NCI-H2171 (cell line): ENCODE measurements around the gene FBXW7.

Experiments used
- DNase-seq: peaks from one replicate; lab custom pipeline; 2025; lab: John Stamatoyannopoulos, UW

Gene FBXW7

DNA sequence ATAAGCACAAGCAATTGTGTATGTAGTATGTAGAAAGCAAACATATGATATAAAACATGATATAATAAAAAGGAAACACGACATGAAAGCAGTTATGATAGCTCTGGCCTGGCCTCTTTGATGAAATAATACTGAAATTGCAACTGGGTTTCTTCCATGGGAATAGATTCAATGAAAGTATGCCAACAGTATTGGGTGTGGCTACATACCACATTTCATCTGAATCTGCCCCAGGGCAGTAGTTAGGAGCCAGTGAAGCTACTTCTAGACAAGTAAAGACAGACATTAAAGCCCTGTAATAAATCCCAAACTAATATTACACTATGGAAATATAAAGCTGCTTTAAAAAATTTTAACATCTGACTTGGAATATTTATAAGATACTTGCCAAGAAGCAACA, 207.3 kb downstream of the FBXW7 start:
- no peak for DNase-seq

DNA sequence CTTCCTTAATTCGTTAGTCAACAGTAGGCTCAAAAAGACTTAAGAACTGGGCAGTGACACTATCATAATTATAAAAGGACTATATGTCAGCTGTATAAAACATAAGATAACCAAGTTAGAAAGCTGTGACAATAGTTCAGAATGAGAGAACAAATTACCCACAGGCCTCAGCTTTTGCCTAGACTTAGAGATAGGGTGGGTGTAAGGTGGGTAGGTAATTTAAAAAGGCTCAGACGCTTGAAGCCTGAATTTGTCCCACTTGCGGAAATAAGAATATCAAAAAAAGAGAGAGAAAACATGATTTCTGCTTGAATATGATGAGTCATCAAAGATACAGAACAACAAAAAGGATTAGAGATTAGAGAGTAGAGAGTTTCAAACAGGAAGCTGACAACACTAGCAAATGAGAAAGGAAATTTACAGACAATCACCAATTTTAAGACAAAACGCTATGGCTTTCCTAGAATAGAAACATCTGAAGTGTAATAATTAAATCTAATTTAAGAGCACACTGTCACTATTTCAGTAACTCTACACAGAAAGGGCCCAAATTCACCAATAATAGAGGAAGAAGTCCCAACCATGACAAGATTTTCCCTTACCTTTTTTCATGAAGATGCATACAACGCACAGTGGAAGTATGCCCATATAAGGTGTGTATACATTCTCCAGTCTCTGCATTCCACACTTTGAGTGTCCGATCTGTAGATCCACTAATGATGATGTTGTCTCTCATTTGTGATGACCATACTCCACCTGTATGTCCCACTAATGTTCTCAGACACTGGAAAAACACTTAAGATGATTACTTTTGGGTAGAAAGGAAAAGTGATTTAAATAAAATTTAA, 208.1 kb downstream of the FBXW7 start:
- no peak for DNase-seq

DNA sequence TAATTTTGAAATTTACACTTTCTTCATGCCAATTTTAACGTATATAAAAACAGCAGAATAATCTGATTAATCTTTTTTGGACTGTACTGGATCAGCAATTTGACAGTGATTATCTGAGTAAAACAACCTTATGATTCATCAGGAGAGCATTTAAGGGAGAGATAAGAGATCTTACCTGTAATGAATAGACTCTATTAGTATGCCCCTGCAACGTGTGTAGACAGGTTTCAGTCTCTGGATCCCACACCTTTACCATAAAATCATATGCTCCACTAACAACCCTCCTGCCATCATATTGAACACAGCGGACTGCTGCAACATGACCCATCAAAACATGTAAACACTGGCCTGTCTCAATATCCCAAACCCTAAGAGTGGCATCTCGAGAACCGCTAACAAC, 210.1 kb downstream of the FBXW7 start:
- peak; percentile 1 for DNase-seq

DNA sequence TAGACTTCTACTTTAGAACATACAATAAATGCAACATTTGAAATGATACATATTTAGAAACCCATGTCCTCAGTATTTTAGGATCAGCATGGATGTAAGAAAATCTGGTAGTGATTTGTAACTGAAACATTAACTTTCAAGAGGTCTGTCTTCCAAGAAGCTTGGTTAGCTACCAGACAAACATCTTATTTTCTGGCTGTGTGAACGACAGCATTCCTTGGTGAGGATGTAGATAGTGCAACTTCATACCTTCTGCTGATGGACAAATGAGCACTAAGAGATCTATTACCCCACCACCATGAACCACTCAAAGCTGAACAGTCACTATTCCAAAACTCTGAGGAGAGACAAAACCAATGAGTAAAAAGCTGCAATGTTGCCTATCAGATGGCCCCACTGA, 212.7 kb downstream of the FBXW7 start:
- no peak for DNase-seq

DNA sequence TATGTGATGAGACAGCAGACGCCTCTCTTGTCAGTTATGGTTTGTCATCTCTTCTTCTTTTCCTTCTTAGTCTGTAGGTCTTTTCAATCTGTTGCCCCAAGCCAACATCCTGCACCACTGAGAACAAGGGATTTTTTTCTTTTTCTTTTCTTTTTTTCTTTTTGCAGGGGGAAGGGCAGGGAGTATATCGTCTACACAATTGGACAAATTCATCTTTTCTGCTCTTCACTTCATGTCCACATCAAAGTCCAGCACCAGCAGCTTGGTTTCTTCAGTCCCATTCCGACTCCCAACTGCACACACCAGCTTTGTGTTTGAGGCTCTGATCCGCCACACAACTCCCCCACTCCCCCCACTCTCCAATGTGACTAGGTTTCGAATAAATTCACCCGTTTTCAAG, 213.2 kb downstream of the FBXW7 start:
- no peak for DNase-seq

DNA sequence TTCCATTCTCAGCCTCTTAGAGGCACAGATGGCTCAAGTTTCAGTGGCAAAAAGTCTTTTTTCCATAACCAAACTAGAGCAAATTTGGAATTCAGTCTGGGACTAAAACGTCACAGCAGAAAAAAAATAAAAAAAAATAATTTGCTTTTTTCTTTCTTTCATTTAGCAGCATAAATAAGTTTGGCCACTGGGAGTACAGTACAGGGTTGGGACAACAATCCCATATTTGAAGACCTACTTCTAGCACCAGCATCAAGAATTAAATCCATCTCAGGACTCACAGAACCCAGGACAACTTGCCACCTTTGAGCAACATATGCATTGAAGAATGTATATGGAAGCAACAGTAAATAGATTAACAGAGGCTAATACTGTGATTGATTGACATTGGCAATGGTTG, 214.0 kb downstream of the FBXW7 start:
- DNase-seq = no peak

DNA sequence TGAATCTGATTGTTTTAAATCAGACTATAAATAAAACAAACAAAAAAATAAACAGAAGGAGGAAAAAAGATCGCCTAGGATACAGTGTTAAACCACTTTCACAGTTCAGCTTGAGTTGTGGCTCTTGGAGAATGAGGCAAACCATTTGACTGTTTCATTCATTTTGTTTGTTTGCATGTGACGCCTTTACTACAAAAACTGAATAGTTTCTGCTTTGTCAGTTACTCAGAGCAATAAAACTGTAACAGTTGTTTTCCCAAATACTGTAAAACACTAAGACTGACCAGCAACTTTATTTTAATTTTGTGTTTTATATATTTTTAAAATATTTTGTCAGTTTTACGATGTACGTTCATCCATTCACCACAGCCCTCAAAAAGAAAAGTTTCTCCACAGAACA, 214.5 kb downstream of the FBXW7 start:
- DNase-seq = no peak

DNA sequence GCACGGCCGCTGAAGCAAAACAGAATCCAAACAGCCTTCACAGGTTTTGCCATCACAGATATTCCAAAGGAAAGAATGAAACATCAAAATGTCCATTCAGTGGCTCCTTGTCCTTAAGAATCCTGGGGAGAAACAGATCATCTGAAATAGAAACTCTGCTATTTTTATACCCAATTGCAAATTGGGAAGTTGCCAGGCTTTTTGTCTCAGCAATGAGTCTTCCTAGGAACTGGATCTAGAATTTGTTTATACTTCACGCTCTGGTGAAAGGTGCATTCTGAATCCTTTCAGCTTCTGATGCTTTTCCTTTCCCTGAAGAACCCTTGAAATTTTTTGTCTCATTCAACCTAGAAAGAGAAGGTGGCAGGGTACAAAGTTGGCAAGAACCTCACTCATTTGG, 218.9 kb downstream of the FBXW7 start:
- DNase-seq = no peak

DNA sequence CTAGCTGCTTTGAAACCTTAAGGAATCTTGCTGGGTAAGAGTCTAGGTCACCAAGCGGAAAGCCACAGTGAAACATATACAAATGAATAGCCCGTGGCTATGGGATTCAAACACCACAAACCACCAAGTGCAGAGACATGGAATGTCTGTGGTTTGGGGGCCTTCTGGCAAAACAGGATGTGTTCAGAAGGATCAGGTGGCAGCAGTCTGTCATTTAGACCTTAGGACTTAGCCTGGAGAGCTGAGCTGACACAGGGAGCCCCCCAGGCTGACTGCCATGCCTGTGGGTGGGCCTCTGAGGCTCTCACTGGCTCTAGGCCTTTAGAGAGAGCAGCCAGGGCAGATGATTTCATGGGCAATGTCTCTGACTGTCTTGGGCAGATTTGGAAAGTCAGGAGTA, 225.6 kb downstream of the FBXW7 start:
- DNase-seq = no peak

DNA sequence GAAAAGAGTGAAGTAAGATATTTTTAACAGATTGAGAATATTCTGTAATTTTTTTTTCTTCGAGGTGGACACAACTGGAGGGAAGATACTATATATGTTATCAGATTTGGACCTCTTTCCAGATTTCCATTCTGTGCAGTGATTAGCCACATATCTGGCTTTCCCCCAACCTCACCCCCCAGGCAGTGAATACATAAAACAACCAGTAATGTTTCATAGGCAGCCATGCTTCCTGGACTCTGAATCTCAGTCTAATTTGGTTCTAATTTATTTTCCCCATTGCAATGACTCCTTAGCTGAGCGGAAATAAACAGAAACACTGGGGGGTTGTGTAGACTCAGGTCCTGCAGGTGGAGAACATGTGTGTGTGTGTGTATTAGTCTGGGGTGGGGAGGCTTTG, 226.5 kb downstream of the FBXW7 start:
- DNase-seq = no peak

DNA sequence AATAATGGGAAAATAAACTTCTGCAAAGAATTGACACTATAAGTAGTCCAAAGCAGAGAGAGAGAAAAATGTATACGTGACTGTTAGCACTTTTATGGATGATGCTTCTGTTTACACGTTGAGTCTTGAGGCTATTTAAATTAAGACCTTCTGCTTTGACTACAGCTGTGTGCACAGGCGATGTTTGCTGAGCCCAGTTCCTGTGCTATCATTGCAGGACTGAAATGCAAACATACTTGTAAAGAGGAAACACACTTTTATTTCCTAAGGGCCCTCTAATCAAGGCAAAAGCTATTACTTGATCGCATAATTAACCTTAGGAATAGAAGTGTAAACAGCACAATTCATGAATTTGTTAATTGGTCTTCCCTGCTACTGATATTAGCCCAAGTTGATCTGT, 226.9 kb downstream of the FBXW7 start:
- no peak for DNase-seq

DNA sequence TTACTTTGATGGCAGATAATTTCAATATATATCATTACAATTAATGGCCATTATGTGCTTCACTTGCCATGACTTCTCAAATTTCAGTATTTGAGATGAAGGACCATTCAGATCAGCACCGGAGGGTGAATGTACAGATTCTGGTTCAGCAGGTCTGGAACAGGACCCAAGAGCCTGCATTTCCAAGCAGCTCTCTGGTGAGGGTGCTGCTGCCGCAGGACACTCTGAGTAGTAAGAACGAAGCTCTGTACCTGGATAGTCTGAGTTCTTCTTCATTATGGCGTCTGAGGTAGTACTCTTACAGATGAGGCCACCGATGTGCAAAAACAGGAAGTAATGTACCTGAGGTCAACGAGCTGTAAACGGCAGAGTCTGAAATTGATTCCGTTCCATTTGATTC, 228.2 kb downstream of the FBXW7 start:
- DNase-seq = no peak

DNA sequence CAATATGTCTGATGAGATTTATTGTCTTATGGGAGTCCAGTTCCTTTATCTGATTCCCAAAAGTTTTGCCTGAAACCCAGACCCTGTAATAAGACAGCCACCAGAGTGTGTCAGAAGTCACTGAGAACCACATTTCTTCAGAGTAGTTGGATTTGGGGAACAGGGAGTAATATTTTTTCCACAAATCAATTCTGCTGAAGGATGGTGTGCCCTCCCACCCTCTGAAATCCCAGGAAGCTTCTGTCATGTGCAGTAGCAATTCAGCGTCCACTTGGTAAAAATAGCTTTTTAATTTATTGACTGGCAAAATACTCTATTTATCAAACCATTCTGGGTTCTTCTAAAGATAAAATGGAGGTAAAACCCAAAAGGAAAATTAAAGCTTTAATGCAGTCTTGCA, 229.4 kb downstream of the FBXW7 start:
- DNase-seq = no peak

DNA sequence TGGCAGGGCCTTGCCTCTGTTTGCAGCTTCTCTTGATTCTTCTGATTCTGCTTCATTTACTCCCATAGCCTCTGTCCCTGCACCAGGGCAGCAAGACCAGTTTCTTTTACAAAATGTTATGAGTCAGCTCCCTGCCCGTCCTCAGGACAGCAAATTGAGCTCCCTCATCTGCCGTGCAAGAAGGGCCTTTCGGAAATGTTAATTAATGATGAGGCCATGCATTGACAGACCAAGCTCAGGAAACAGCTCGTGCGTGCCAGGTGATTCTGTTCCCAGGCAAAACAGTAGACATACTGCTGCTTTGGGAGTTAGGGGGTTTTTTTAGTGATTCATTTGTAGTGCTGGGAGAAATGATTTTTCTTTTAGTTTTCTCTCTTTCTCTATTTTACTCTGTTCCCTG, 231.7 kb downstream of the FBXW7 start:
- no peak for DNase-seq

DNA sequence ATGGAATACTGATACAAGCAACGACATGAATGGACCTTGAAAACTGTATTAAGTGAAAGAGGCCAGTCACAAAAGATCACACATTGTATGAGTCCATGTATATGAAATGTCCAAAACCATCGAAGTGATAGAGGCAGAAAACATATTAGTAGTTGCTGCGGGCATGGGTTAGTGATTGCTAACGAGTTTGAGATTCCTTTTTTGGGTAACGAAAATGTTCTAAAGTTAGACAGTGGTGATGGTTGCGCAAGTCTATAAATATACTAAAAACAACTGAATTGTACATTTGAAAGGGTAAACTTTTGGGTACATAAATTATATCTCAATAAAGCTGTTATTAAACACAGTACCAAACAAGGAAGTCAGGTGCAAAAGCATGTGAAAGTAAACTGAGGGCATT, 234.5 kb downstream of the FBXW7 start:
- DNase-seq = no peak

DNA sequence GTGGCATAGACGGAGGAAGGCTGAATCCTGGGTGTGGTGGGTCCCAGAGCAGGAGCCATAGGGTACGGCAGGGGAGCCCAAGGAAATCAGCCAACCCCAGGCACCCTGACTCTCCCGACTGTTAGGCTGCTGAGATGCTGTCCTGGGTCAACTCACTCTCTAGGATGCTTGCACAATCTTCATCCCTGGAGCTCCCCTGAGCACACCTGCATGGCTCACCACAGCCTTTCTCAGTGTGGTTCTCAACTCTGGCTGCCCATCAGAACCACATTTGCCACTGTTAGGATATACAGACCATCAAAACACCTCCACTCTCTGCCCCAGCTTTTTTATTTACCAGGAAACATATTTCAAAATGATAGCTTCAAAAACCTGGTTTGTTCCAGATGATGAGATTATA, 236.3 kb downstream of the FBXW7 start:
- no peak for DNase-seq

DNA sequence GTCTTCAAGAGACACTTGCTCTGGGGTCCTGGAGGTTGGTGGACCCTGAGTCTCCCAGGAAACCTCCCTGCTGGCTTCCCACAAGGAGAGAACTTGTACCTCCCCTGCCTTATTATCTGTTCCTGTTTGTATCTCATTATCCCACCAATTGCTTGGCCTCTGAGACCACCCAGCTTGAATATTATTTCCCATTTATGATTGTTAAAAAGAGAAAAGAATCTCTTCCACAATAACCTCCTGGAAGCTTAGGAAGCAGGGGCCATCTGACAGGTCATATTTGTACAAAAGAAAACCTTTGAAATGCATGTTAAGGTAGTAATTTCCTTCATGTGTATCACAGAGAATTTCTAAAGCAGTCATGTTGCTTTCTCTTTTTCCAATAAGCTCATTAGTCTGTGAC, 239.5 kb downstream of the FBXW7 start:
- no peak for DNase-seq

DNA sequence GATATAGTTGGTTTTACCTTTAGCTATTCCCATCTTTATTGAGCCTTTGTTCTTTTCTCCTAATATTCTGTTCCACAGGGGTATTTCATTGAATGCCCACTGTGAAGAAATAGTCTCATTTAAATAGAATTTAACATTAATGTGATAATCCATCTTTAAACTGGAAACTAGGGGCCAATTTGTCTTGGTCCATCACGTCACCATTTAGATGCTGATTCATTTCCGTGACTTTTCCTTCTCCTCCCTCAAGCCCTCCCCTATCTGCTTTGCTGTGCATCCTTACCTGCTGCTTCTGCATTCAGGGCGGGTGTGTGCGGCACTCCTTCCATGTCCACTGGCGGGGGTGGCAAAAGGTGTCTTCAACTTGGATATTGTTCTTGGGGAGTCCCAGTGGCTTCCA, 241.1 kb downstream of the FBXW7 start:
- no peak for DNase-seq

DNA sequence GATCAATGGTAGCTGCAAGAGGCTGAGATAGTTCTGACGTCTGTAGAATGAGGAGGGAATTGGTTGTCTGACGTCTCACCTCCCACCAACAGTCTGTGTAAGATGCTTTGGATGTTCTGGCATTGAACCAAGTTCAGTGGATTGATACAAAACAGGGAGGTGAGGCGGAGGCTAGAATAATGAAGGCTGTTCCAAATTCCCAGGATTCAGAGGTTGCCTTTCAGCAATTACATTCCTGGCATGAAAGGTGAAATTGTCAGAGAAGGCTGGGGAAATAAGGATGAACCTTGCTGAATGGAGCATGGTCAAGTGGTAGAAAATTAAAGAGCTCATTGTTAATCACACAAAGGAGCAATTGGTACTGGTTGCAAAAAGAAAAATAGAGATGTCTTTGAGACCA, 241.6 kb downstream of the FBXW7 start:
- no peak for DNase-seq

DNA sequence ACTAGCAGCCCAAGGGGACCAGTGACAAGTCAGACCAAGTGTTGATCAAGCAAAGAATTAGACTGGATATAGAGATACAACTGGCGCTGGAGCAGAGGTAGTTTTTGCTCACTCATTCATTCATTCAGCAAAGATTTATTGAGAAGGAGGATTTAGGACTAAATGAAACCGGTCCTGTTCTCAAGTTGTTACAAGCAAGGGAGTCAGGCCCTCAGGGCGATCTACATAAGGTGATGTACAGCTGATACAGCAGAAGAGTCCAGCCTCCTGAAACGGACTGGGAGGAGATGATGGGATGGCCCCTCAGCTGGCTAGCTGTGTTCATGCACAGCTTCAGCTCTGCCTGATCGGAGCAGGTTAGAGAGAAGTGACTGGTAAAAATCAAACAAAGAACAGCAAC, 242.4 kb downstream of the FBXW7 start:
- DNase-seq = no peak

DNA sequence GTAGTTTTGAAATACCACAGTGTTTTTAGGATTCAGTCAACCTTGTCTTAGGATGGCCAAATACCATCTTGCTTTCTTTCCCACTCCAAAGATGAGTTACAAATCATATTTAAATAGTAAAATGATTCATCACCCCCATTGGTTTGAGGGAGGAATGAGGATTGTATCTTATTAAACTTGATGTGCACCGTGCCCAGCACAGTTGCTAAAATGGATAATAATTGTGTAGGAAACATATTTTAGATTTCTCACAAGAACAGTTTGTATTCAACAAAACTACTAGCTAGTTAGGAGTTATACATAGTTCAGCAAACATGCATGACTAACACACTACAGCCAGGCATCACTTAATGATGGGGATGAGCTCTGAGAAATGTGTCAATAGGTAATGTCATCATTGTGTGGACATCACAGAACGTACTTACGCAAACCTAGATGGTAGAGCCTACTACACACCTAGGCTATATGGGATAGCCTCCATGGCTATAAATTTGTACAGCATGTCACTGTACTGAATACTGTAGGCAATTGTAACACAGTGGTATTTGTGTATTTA, 245.4 kb downstream of the FBXW7 start:
- DNase-seq = no peak

DNA sequence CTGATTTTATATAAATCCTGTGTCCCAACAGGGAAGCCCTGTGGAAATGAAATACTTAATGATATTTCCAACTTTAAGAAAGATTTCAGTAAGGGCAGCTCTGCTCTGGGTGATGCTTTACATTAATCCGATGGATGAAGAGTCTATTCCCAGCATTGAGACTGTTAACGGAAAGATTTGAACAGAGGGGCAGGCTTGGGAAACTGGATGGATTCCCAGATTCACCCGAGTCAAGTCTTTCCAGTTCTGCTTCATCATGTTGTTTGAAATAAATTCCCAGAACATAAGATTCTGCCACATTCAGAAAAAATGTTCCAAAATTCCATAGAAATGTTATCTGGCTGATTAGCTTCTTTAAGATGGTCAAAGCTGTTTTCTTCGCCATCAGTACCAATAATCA, 246.0 kb downstream of the FBXW7 start:
- DNase-seq = no peak

DNA sequence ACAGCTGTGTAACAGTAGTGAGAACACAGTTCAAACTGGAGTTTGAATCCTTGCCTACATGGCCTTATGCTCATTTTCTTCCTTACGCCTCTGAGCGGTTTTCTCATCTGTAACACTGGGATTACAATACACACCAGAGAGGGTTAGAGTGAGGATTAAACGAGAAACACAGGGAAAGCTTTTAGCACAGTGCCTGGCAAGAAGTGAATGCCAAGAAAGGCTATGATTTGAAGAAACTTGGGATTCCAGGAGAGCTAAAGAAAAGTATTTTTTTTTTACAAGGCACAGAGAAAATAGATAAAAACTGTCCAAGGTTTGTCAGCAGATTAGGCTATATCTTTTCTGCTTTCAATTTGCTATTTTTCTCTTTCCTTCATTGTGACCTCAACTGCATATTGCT, 246.4 kb downstream of the FBXW7 start:
- DNase-seq = no peak

DNA sequence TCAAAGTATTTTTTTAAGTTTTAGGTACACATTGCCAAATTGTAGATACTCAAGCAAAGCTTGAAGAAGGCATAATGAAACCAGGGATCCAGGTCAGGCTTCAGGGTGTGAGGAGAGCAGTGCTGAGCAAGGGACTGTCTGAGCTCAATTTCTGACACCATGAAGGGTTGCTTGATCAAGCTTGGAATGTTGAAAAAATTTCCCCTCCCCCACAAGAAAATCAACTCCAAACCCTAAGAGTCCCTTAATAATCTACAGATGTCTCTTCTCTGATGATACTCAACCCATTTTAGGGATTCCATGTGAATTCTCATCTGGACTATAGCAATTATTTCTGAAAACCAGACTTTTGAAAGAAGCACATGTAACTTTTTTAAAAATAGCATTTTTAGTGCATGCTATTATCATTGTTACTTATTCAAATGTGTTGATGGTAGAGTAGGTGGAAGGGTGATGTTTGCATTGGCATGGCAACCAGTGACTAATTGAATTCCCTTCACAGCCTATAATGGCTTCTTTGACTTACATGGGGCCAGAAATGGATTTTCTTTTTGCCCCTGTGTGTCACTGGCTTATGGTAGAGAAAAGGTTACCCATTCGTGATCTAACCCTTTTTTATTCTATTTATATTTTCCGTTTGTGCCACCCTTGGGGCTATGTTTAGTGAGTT, 252.0 kb downstream of the FBXW7 start:
- no peak for DNase-seq
